ENCODE measurements around the gene TBC1D2. TPM values are rescaled to one million over a fixed set of nuclear protein-coding genes. Genes with fewer than 3 reads are reported as not detected.

The TBC1D2 gene
- total and polyA plus RNA-seq, 2 of the 4 experiments (the other 2 are of a cell fraction): 36.9 to 62.7 TPM

DNA sequence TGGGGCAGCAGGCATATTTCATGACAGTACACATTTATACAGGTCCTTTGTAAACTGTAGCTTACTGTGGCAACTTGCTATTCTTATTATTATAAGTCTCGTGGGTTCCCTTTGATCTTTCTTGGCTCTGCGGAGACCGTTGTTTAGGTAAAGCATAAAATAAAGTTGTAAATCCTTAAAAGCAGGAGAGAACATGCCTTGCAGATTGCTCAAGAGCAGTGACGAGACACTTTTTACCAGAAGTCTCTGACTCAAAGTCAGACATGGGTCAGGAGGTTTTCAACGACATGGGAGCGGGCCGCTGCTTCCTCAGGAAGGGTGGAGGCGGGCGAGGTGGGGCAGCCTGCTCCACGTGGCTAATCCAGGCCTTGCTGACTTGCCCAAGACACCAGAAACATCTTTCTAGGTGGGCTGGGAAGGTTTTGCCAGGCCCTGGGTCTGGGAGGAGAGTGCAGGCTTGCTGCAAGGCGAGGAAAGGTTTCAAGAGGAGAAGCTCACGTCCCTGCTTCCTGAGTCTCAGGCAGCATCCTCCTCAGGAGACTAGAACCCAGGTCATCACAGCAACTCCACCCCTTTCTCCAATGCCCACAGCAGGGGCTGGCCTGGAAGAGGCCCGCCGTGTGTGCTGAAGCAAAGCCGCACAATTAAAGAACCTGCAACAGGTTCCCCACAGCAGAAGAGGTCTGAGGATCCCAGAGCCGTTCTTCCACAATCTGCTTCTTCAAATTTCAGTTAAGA lies 6.5 kb downstream of the TBC1D2 start:
- H3K4me1 ChIP-seq (ENCODE audit: control insufficient read depth, insufficient read depth, low read length): peaks cover 46% of the 10 kb centered on the region
- peak; percentile 95 for TF ChIP-seq MXI1 (IDR thresholded peaks at IDR 0.05; ENCODE audit: borderline replicate concordance, low read depth, low read length)
- no peak for TF ChIP-seq RAD21 (IDR thresholded peaks at IDR 0.05; ENCODE audit: low read length)
- peak; percentile 95 for TF ChIP-seq NFE2L2 (IDR thresholded peaks at IDR 0.05; ENCODE audit: low read depth, low read length)
- TF ChIP-seq FOS (IDR thresholded peaks at IDR 0.05; ENCODE audit: low read depth, low read length): 0 out of 2 replicates have a peak, but pooled peaks have one; percentile 13
- peak; percentile 52; the same call in 1 of the 2 replicates for TF ChIP-seq MAZ (IDR thresholded peaks at IDR 0.05; ENCODE audit: borderline replicate concordance, low read depth, low read length)
- TF ChIP-seq BHLHE40 (IDR thresholded peaks at IDR 0.05; ENCODE audit: low read depth, low read length): peak; percentile 95
- peak; percentile 21; the same call in 1 of the 2 replicates for TF ChIP-seq POLR2A (IDR thresholded peaks at IDR 0.05; ENCODE audit: low read depth, low read length)
- no peak for TF ChIP-seq CHD1 (IDR thresholded peaks at IDR 0.05; ENCODE audit: low read depth, low read length)
- TF ChIP-seq RFX5 (IDR thresholded peaks at IDR 0.05; ENCODE audit: low read depth, low read length): no peak
- TF ChIP-seq RCOR1 (IDR thresholded peaks at IDR 0.05; ENCODE audit: insufficient replicate concordance, low read length): no peak
- TF ChIP-seq SMC3 (IDR thresholded peaks at IDR 0.05; ENCODE audit: low read depth, low read length): no peak
- TF ChIP-seq, protein P1, sequence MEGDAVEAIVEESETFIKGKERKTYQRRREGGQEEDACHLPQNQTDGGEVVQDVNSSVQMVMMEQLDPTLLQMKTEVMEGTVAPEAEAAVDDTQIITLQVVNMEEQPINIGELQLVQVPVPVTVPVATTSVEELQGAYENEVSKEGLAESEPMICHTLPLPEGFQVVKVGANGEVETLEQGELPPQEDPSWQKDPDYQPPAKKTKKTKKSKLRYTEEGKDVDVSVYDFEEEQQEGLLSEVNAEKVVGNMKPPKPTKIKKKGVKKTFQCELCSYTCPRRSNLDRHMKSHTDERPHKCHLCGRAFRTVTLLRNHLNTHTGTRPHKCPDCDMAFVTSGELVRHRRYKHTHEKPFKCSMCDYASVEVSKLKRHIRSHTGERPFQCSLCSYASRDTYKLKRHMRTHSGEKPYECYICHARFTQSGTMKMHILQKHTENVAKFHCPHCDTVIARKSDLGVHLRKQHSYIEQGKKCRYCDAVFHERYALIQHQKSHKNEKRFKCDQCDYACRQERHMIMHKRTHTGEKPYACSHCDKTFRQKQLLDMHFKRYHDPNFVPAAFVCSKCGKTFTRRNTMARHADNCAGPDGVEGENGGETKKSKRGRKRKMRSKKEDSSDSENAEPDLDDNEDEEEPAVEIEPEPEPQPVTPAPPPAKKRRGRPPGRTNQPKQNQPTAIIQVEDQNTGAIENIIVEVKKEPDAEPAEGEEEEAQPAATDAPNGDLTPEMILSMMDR (conservative IDR thresholded peaks at IDR 0.05; ENCODE audit: low read depth, low read length): no peak
- peak; percentile 99 for TF ChIP-seq CEBPB (IDR thresholded peaks at IDR 0.05; ENCODE audit: low read depth, low read length)
- TF ChIP-seq, protein P2, sequence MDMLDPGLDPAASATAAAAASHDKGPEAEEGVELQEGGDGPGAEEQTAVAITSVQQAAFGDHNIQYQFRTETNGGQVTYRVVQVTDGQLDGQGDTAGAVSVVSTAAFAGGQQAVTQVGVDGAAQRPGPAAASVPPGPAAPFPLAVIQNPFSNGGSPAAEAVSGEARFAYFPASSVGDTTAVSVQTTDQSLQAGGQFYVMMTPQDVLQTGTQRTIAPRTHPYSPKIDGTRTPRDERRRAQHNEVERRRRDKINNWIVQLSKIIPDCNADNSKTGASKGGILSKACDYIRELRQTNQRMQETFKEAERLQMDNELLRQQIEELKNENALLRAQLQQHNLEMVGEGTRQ (IDR thresholded peaks at IDR 0.05; ENCODE audit: low read depth, low read length): peak; percentile 85
- TF ChIP-seq MAFK (IDR thresholded peaks at IDR 0.05; ENCODE audit: low read depth, low read length): peak; percentile 36; the same call in 1 of the 2 replicates

More for the DNA sequence above, 6.5 kb downstream of the TBC1D2 start:
- Histone ChIP-seq H3K9me1 (ENCODE audit: insufficient read depth, low read length) (peaks cover 44% of the 10 kb centered on the region), H3K79me1 (ENCODE audit: low read depth in 1 of 2, low read length in 2 of 2) (peaks cover 24 to 62% of the 10 kb centered on the region in 2 experiments), H4K20me1 (ENCODE audit: insufficient read depth, low read length) (no peaks in the 10 kb centered on the region), H4K91ac (ENCODE audit: insufficient read depth, low read depth, low read length) (peak overlapping the region; percentile 99), H2AFZ (replicated peaks; ENCODE audit: low read length, poor library complexity) (peak overlapping the region; percentile 77), H2BK120ac (ENCODE audit: low read depth, low read length) (peak overlapping the region; percentile 95), H4K8ac (ENCODE audit: low read depth in 2 of 2, low read length in 2 of 2) (peak overlapping the region; percentile 84 to 97), H2BK5ac (ENCODE audit: low read depth, low read length, poor library complexity, severe bottlenecking) (peak overlapping the region; percentile 99), H2AK9ac (replicated peaks; ENCODE audit: low read depth, low read length, poor library complexity) (peak overlapping the region; percentile 96), H3K4me2 (ENCODE audit: low read depth, low read length) (no peak overlapping the region), H3K56ac (ENCODE audit: extremely low read depth, insufficient read depth, low read length) (peak overlapping the region; percentile 71; the same call in 1 of the 2 replicates), H3K4ac (ENCODE audit: low read depth, low read length) (peak overlapping the region; percentile 87), H3K4me3 (ENCODE audit: insufficient read depth, low read depth, low read length) (no peak overlapping the region), H3K18ac (ENCODE audit: low read depth, low read length) (peak overlapping the region; percentile 96), H4K5ac (ENCODE audit: low read depth, low read length) (peak overlapping the region; percentile 99), H2BK20ac (ENCODE audit: low read depth, low read length) (peak overlapping the region; percentile 84), H3K9me3 (ENCODE audit: control insufficient read depth, insufficient read depth, low read length) (no peaks in the 10 kb centered on the region), H3K27me3 (ENCODE audit: control insufficient read depth, insufficient read depth, low read length) (no peaks in the 10 kb centered on the region), H3K14ac (replicated peaks; ENCODE audit: low read depth, low read length) (peak overlapping the region; percentile 81), H2AK5ac (ENCODE audit: low read depth, low read length) (peak overlapping the region; percentile 92), H3K9ac (ENCODE audit: low read depth, low read length) (peak overlapping the region; percentile 65), H3K36me3 (ENCODE audit: control insufficient read depth, insufficient read depth, low read length) (peaks cover 8% of the 10 kb centered on the region; the same call in 1 of the 2 replicates), H3K23ac (ENCODE audit: low read depth, low read length) (peak overlapping the region; percentile 61), H3K27ac (ENCODE audit: insufficient read depth, low read length) (peak overlapping the region; percentile 97), H2BK15ac (ENCODE audit: low read depth, low read length) (peak overlapping the region; percentile 96; the same call in 2 of the 3 replicates)
- 43% methylated on average over 5 of the region's 16 CpGs; no CpG with 5 or more reads in 1 of the 2 experiments for WGBS, 2 experiments (ENCODE audit: extremely low coverage in 2 of 2, insufficient read length in 1 of 2)
- ChIA-PET POLR2A (ENCODE audit: unreplicated experiment) (no interaction called here), CTCF (interaction anchor here (0.7 to 1.0 kb wide), 2 partner anchors 18 to 35 kb away, joined by 3 read pairs; no protein-coding TSS in a partner anchor)
- intact Hi-C loops (cut with micrococcal nuclease) (loop anchor here (2.0 kb wide), 1 partner anchor 14 kb away; no protein-coding TSS in a partner anchor), in situ Hi-C loops (cut with MboI; ENCODE audit: low sequenced_read_pairs) (no loop called here), dilution Hi-C loops (cut with HindIII; ENCODE audit: low sequenced_read_pairs, unreplicated experiment) (no loop called here)
- ATAC-seq (ENCODE audit: low read depth) (peak; percentile 73), DNase-seq (peak; percentile 97)
- no TSS peak for BruUV-seq (replicated peaks)

All from IMR-90 (cell line).